HG03469 (cell line): ENCODE measurements around the gene GTF2F2.

Experiments used
- ATAC-seq: cut with Tn5 transposase; IDR thresholded peaks from one replicate; pipeline ENCODE4 v1.9.1; 2021; ENCODE audit warnings: mild to moderate bottlenecking, moderate library complexity, moderate number of reproducible peaks; ENCODE audit not compliant: unreplicated experiment

Gene GTF2F2

DNA sequence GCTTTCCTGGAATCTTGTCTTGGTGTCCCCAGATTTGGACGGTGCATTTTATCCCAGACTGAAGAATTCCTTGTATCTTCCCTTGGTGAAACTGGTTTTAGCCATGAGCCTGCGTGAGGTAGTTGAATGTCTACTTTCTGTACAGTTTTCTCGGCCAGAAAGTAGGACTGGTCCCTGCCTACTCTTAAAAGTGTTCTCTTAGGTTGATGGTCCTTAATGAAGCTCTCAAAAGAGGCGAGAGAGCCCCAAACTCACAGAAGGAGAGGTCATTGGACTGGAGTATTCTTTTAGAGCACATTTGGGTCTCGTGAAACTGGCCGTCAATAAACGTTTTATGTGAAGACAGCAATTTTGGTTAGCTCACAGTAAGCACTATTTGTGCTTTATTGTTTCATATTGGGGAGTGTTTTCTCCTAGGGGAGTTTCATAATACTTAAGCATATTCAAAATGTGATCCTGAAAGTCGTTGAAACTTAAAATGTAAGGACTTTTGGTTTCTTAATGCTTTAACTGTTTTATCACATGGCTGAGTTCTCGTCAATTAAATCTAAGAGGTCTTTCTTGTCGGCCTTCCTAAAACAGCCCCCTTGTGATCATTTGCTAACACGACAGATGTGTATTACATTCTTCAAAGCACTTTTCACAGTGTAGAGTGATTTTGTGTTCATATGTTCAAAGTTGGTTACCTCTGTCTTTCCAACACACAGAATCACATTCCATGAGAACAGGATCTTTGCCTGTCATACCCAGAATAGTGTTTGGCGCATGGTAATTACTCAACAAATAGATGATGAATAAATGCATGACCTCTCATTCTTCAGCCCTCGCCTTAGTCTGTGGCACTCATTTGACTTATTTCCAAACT is 889 bp downstream of the GTF2F2 start:
- ATAC-seq: no peak

DNA sequence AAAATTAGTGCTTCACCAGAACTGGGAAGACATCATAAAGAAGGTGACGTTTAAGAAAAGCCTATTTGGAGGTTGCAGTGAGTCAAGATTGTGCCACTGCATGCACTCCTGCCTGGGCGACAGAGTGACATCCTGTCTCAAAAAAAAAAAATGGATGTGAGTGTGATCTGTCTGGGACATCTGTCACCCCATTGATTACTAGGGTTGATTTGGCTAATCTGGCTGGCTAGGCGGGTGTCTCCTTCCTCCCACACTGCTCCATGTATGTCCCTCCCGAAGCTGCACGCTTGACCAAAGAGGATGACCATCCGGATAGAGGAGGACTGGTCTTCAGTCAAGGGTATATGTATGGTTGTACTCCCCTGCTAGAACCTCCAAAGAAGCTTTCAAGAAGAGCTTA is 2.6 kb downstream of the GTF2F2 start:
- ATAC-seq: no peak

DNA sequence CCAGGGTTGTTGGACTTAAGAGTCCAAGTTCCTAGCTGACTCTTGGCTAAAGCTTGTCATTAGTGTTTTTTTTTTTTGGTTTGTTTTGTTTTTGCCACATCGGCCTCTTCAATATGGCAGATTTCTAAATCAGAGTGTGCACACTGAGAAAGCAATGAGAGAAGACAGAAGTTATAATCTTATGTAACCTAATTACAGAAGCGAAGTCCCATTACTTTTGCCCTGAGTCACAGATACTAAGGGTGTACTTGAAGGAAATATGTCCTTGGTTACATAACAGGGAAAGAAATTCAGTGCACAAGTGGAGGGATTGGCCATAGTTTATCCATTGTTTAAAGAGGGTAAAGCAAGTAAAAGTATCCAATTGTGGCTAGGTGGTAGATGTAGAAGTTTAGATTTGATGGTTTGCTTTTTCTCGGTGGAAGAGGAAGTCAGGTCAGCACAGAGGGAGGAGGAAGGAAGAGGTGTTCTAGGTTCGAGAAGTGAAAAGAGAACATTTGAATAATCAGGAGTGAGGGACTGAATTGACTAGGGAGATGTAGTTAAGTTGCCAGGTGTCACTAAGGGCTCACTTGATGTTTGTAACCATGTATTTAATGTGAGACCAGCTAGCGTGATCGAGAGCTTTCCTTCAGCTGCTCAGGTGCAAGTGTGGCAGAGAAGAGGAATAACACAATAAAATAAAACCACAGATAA is 12.2 kb downstream of the GTF2F2 start:
- ATAC-seq: peak; percentile 74

DNA sequence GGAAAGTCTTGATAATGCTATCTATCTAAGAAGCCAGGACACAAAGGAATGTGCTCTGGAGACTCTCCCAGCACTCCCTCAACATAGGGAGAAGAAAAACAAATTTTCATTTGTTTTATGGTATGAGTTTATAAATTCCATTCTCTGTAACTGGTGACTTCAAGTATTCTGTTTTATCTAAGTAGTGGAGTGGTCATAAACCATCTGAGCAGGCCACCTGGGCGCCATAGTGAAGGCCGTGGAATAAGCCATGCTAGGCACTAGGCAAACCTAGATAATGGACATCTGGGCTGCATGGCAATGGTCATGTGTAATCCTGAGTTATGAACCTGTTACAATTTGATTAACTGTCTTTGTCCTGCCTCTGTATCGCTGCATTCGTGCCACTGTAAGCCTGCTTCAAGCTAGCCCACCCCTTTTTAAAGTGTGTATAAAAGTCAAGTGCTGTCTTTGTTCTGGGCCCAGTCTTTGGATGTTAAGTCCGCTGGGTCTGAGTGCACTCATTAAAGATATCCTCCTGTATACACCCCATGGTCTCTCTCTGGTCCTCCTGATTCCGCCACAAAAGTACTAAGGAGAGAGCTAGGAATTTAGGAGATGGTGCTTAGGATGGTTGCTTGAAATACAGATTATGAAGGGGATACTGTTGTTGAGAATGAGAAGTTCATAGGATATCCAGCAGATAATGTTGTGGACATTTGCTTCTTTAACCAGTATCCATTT is 13.2 kb downstream of the GTF2F2 start:
- no peak for ATAC-seq

DNA sequence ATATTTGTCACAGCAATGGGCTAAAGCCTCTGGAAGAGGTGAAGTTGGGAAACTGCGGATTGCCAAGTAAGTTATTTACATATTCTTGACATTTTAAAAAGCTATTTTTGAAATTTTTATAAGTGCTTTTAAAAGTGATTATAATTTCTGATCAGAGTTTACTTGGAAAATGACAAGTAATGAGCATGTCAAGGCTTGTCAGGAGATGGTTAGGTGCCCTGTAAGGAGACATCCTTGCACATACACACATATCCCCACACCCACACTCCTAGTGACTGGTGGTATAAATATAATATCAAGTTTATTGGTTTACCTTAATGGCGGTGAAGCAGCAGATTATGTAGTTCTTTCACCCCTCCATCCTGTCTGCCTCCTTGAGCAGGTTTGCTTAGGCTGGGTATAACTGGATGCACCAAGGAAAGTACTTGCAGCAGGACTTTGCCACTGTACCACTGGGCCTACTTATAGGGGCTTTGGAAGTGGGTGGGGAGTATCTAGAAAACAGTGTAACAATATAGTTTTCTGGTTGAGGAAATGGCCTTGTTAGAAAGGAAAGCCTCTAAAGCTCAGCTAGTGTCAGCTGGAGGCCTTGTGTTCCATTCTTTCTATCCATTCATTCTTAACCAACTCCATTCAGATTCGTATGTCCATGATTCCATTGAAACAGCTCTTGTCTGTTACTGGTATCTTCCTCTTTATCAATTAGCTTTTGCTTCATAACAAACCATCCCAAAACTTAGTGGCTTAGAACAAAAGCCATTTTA is 16.6 kb downstream of the GTF2F2 start:
- no peak for ATAC-seq

DNA sequence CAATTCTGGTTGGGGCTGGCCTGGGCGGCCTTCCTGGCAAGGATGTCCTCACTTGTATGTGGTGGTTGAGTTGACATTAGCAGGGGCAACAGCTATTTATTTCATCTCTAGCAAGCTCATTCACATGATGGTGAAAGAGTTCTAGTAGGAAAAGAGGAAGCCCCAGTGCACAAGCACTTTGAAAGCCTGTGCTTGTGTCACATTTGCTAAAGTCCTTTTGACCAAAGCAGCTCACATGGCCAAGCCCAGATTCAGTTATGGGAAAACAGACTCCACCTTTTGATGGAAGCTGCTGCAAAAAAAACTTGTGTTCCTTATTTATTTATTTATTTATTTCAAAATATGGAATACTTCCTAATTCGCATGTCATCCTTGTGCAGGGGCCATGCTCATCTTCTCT is 17.2 kb downstream of the GTF2F2 start:
- ATAC-seq: no peak

DNA sequence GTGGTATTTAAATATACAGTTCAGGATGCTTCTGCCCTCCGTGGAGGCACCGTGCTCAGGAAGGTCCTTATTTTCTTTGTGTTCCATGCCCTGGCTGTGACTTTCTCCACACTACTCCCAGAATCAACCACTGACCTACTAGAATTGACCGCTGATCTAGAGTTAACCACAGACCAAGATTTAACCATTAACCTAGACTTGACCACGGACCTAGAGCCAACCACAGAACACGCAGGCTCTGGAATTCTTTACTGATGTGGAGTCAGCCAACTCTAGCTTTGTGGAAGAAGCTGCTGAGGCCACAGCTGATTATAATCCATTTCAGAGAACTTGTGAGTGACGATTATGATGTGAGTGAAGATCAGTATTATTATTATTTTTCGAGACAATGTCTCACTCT is 18.0 kb downstream of the GTF2F2 start:
- no peak for ATAC-seq

DNA sequence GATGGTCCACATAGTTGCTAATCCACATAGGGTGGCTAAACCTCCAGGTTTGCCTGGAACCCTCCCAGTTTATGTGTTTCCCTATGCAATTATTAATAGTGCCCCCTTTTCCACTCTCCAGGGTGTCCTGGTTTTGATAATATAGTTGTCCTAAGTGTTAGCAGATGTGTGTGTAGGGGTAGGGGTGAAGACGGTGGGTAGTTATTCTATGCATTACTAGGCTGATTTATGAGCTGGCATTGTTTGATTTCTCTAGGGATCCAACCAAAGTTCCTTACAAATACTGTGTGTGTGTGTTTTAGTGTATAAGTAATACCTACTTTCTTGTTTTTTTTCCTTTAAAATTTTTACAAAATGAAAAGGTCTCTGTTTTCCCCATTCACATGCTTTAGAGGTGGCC is 21.1 kb downstream of the GTF2F2 start:
- no peak for ATAC-seq

DNA sequence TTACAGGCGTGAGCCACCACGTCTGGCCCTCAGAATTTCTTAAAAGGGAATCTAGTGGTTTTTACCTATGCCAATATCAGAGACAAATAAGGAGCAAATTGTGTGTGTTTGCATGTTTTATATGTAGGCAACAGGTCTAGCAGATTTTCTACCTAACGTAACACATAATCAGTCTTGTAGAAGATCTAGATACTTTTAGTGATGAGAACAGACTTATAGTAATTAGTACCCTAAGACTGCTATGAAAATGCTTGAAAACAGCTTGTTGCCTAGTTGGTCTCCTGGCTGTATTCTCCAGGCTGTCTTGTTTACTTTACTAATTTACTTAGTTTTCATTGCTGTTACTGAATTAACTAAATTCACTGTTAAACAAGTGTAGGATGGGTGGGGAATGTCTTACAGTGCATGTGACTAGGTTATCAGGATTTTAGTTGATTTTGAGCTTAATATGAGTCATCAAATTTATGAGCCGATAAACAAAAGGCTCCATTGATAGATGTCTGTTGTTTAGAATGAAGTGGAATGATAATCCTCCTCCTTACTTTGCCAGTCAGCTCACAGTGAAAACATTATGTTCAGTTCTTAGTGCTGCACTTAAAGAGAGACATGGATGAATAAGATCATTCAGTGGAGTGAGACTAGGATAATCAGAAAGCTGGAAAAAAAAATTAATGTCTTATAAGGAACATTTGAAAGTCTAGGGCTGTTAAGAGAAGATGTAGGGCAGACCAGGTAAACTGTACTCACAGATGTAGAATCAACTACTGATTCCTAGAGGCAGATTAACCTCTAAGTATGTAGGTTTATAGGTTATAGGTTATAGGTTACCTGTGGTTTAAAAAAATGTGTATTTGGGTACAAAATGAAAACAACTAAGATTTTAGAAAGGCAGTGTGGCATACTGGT is 22.4 kb downstream of the GTF2F2 start:
- ATAC-seq: no peak

DNA sequence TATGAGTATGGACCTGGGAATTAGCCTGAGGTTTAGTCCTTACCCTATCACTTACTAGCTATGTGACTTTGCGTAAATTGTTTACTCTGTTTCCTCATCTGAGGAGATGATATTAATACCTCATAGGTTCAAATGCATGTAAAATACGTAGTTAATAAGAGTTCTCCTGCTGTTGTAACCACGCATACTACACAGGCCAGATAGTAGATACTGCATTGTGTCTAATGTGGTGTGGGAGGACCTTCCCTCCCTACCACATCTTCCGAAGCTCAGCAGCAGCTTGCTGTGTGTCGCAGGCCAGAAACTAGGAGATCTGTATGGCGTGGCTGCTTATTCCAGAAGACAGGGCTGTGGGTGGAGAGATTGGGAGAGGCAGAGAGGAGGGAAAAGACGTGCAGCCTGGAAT is 23.0 kb downstream of the GTF2F2 start:
- ATAC-seq: no peak

DNA sequence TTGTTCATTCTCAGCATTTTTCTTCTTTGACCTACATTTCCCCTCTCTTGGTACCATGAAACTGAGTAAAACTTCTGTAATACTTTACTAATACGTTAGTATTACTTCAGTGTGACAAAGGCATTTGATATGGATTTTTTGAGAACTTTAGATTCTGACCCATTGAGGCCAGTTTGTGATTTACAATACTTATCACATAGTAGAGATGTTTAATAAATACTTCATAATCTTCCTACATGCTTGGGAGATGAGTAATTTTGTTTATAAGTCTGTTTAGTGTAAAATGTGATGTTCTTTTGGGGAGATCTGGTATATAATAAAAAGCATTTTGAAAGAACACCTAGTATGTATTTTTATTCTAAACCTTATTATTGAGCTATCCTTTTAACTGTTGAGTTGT is 29.7 kb downstream of the GTF2F2 start:
- ATAC-seq: no peak

DNA sequence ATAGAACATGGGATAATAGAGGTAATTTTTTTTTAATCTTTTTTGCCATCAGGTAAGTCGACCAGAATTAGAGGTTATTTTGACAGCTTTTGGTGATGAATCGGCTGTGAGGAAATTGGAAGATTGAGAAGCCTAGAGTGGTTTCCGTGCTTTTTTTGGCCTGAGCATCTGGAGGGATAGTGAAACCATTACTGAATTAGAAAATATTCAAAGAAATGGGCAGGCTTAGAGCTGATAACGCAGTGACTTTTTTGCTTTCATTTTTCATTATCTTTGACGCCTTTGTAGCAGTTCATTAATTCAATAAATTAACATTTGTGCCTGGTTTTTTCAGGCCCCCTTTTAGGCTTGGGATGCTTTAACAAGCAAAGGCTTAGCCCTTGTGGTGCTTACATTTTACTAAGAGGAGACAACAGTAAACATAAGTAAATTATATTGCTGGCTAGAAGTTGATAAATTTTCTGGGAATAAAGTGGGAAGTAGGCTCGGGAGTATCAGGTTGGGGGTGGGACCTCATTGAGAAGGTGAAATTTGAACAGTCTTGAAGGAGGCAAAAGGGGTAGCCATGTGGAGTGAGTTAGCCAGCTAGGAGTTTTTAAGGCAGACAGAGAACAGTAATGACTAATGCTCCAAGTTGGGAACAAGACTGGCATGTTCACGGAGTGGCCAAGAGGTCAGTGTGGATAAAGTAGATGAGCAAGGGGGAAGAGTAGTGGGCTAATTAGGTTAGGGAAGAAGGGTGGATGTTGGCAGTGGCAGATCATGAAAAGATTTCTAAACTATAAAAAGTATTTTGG is 36.5 kb downstream of the GTF2F2 start:
- ATAC-seq: no peak

DNA sequence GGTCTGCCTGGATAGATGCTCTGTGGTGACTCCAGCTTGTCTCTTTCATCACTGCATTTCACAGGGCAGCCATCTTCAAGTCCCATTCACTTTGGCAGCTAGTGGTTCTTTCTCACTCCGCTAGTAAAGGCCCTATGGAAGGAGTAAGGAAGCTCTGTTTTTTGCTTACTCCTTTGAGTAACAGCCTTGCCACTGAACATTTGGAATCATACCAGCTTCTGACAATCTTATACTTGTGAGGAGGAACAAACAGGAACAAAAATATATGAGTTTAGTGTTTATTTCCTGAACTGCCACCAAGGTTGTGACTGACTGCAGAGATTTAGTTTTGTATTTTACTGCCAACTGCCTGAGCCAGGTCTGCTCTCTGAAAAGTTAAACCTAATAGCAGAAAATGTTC is 41.9 kb downstream of the GTF2F2 start:
- ATAC-seq: no peak

DNA sequence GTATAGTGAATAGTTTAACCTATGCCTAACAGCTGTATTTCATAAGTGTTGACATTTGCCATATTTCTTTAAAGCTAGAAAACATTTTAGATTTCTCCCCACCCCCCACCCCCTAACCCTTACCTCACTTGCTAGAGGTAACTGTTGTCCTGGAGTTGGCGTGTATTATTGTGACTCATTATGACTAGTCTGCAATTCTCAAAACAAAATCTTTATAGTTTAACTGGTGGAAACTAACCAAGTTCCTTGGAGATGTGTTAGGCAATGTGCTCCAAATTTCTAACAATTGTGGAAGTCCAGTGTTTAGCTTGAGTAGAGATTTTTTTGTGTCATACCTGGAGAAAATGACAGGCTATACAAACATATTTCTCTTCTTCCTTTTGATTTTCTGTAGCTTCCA is 42.5 kb downstream of the GTF2F2 start:
- ATAC-seq: no peak

DNA sequence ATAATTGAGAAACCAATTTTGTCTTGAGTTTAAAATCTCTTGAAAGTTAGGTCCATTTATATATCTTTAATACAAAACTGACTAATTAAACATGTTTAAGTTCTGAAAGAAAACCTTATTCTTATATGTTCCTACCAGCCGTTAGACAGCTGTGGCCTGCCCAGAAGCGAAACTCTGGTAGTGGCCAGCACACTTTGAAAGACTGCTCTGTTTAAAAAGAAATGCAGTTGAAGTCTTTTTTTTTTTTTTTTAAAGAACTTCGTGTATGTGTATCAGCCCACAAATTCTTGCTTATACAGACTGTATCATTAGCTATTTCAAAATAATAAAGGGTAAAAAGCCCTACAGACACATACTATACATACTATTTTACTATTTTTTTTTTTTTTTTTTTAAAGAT is 46.5 kb downstream of the GTF2F2 start:
- ATAC-seq: no peak

DNA sequence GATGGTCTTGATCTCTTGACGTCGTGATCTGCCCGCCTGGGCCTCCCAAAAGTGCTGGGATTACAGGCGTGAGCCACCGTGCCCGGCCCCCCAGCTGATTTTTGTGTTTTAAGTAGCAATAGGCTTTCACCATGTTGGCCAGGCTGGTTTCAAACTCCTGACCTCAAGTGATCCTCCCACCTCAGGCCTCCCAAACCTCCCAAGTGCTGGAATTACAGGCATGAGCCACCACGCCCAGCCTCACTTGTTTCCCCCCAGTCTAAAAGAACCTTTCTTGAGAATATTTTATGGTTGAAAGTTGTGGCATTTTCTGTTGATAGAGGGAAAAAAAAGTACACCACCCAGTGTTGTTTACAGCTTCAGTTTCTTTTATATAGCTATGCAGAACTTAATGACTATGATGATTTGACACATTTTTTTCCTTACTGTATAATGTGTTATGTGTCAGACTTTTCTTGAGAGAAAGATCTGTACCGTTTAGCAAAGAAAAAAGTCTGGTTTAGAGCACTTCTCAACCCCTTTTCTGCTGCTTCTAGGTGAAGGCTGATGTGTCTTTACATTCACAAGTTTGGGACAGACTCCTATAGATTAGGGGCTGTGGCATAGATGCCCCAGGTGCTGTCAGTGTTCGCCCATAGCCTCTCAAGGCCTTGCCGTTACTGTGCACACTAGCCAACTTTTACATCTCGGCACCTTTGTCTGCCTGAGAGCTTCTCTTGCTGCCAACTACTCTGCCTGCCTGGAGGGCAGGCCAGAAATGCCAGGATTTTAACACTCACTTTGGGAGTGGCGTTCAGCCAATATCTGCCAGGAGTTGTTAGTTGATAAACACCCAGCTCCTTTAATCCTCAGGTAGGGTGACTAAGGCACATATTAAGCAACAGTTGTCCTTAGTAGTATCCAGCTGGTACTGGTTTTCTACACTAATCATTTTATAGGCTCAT is 47.6 kb downstream of the GTF2F2 start:
- no peak for ATAC-seq

DNA sequence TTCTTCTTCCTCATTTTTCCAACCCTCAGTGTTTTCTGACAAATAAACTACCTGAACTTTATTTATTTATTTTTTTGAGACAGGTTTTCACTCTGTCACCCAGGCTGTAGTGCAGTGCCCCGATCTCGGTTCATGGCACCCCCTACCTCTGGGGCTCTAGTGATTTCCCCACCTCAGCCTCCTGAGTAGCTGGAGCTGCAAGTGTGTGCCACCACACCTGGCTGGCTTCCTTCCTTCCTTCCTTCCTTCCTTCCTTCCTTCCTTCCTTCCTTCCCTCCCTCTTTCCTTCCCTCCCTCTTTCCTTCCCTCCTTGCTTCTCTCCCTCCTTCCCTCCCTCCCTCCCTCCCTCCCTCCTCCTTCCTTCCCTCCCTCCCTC is 48.2 kb downstream of the GTF2F2 start:
- no peak for ATAC-seq

DNA sequence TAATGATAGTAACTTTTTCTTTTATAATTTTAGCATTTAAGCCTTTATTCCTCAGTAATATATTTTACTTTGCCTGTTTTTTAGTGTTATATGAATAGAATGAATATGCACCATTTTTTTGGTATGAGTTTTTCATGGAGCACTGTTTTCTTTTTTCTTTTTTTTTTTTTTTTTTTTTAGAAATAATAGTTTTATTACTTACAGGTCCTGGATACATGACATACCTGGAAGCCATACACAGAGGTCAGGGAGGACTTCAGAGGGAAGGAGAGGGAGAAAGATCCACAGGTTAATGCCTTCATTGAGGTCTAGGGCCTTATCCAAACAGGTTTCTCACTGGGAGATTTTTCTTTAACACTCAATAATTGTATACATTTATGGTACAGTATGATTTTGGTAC is 54.2 kb downstream of the GTF2F2 start:
- ATAC-seq: no peak
